HEK293T (cell line): Measurements from ENCODE around the gene NFATC1.
"Not testable (repeated sequence)": the region's sequence is repeated elsewhere in the genome, so short reads cannot be mapped to it uniquely, and the experiment has no call there.

ENCODE experiments used
- CTCF ChIA-PET: fragments of 350-600 bp; formaldehyde crosslinking; extraction: SDS; loops from one replicate; lab custom pipeline; 2021; ENCODE audit warnings: antibody characterized with exemption, inconsistent platforms; lab: Yijun Ruan, JAX
- POLR2A ChIA-PET: fragments of 350-600 bp; formaldehyde crosslinking; extraction: SDS; loops from one replicate; lab custom pipeline; 2020; ENCODE audit warnings: antibody characterized with exemption, inconsistent platforms; lab: Yijun Ruan, JAX
- DNase-seq: peaks from one replicate; pipeline ENCODE4 v3.0.0; 2012; ENCODE audit warnings: mixed read lengths; ENCODE audit errors: extremely low spot score
- ARNT ChIP-seq: fragments of 450-650 bp; IDR thresholded peaks from 2 replicates; pipeline ENCODE4 v1.6.1; 2017; ENCODE audit warnings: mild to moderate bottlenecking
- BHLHE40 ChIP-seq: fragments of 450-650 bp; IDR thresholded peaks from 2 replicates; pipeline ENCODE4 v1.6.1; 2016; ENCODE audit warnings: mild to moderate bottlenecking, moderate library complexity, borderline replicate concordance
- CTBP1 ChIP-seq: fragments of 450-650 bp; IDR thresholded peaks from 2 replicates; pipeline ENCODE4 v1.6.1; 2016; ENCODE audit warnings: borderline replicate concordance
- ELF4 ChIP-seq: fragments of 450-650 bp; IDR thresholded peaks from 2 replicates; pipeline ENCODE4 v1.6.1; 2017; ENCODE audit warnings: antibody characterized with exemption
- FOXA1 ChIP-seq: fragments of 450-650 bp; IDR thresholded peaks from 2 replicates; pipeline ENCODE4 v1.6.1; 2016; ENCODE audit warnings: mild to moderate bottlenecking
- FOXK2 ChIP-seq: fragments of 450-650 bp; IDR thresholded peaks from 2 replicates; pipeline ENCODE4 v1.6.1; 2016; ENCODE audit warnings: mild to moderate bottlenecking
- FOXM1 ChIP-seq: fragments of 450-650 bp; IDR thresholded peaks from 2 replicates; pipeline ENCODE4 v1.6.1; 2017; ENCODE audit warnings: mild to moderate bottlenecking, borderline replicate concordance
- HDGF ChIP-seq: fragments of 450-650 bp; IDR thresholded peaks from 2 replicates; pipeline ENCODE4 v1.6.1; 2017; ENCODE audit warnings: antibody characterized with exemption, borderline replicate concordance
- L3MBTL2 ChIP-seq: fragments of 450-650 bp; conservative IDR thresholded peaks from 2 replicates; pipeline ENCODE4 v1.6.1; 2016; ENCODE audit warnings: mild to moderate bottlenecking
- LEF1 ChIP-seq: fragments of 450-650 bp; IDR thresholded peaks from 2 replicates; pipeline ENCODE4 v1.6.1; 2017; ENCODE audit warnings: mild to moderate bottlenecking, borderline replicate concordance
- NFRKB ChIP-seq: fragments of 450-650 bp; IDR thresholded peaks from 2 replicates; pipeline ENCODE4 v1.6.1; 2016; ENCODE audit warnings: mild to moderate bottlenecking, moderate library complexity
- SP1 ChIP-seq: fragments of 450-650 bp; IDR thresholded peaks from 2 replicates; pipeline ENCODE4 v1.6.1; 2017
- SUZ12 ChIP-seq: fragments of 450-650 bp; IDR thresholded peaks from 2 replicates; pipeline ENCODE4 v1.6.1; 2016; ENCODE audit warnings: mild to moderate bottlenecking
- TARDBP ChIP-seq: fragments of 450-650 bp; IDR thresholded peaks from 2 replicates; pipeline ENCODE4 v1.6.1; 2016
- ZNF384 ChIP-seq: fragments of 450-650 bp; IDR thresholded peaks from 2 replicates; pipeline ENCODE4 v1.6.1; 2016
- TF ChIP-seq, protein P1 (sequence below): fragments of 450-650 bp; IDR thresholded peaks from 2 replicates; pipeline ENCODE4 v1.6.1; 2016

NFATC1 gene

GRCh38 chr18:79373736-79374135 lies 22.0 kb upstream of the NFATC1 start:
- ChIA-PET POLR2A (no interaction called here), CTCF (no interaction called here)
- DNase-seq: no peak
- no peak for TF ChIP-seq FOXM1

DNA sequence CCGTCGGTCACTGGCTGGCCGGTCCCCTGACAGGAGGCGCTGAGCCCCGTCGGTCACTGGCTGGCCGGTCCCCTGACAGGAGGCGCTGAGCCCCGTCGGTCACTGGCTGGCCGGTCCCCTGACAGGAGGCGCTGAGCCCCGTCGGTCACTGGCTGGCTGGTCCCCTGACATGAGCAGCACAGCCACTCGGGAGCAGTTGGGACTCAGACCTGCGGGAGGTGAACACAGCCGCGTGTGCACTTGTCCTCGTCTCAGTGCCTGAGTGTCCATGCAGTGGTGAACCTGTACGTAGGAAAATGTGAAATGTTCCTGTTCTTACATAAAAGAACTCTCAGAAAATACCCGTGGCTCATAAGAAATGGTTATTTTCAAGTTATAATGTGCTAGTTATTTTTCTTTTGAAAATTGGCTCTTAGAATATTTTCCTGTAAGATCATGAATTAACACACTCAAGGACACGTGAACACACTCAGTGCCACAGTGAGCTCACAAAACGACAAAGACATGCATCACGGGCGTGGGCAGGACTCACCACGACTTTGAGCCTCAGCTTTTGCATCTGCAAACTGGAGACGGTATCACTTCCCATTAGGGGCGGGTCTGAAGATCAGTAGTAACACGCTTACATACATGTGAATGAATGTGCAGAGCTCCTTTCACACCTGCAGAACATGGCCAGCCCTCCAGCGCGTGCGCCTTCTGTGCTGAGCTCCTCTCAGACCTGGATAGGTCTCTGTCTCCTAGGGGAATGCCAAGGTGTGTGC lies 21.1 kb upstream of the NFATC1 start:
- POLR2A ChIA-PET: no interaction called here
- no peak for DNase-seq

DNA sequence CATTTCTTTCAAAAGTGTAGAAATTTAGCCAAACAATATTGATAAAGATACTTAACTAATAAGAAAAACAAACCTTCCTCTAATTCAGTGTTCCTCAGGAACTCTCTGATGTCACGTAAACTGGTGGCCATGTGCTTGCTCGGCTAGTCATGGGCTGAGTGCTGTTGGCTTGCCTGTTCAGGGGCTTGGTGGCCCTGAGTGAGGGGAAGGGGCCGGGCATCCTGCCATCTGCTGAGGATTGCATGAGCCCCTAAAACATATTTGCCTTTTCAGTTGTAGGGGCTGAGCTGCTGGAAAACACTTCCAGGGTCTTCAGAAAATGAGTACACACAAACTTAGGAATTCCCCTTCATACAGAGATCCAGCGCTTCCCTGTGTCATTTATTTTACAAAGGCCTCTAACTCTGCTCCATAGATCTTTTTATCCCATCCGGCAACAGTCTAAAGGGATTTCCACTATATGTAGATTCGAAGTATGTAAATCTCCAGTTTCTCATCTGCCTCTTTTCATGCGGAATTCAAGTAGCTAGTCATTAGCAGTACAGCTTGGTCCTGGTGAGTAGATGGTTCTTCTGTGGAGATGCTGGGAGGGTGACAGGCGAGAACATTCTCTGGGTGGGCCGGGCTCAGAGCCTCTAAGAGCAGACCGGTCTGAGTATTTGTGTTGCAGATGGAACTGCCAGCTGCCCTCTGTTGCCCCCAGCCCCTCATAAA lies 20.1 kb upstream of the NFATC1 start:
- TF ChIP-seq ELF4: no peak
- no peak for TF ChIP-seq TARDBP
- no peak for TF ChIP-seq FOXM1
- no peak for TF ChIP-seq SP1
- no peak for TF ChIP-seq FOXK2
- no peak for TF ChIP-seq LEF1
- TF ChIP-seq CTBP1: no peak
- no peak for TF ChIP-seq ZNF384
- no peak for TF ChIP-seq BHLHE40
- no peak for TF ChIP-seq SUZ12
- TF ChIP-seq FOXA1: no peak
- no peak for TF ChIP-seq ARNT
- CTCF ChIA-PET: no interaction called here
- POLR2A ChIA-PET: no interaction called here
- DNase-seq: no peak

More for the DNA sequence above, 21.1 kb upstream of the NFATC1 start:
- CTCF ChIA-PET: no interaction called here
- TF ChIP-seq NFRKB (no peak), ELF4 (no peak), FOXM1 (no peak), SUZ12 (no peak), ARNT (no peak), FOXA1 (no peak), BHLHE40 (no peak), ZNF384 (no peak)
- TF ChIP-seq, protein P1, sequence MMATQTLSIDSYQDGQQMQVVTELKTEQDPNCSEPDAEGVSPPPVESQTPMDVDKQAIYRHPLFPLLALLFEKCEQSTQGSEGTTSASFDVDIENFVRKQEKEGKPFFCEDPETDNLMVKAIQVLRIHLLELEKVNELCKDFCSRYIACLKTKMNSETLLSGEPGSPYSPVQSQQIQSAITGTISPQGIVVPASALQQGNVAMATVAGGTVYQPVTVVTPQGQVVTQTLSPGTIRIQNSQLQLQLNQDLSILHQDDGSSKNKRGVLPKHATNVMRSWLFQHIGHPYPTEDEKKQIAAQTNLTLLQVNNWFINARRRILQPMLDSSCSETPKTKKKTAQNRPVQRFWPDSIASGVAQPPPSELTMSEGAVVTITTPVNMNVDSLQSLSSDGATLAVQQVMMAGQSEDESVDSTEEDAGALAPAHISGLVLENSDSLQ: no peak

- DNase-seq, CTCF ChIA-PET, POLR2A ChIA-PET: not testable (repeated sequence)
These were observed 19.1 kb upstream of the NFATC1 start for GRCh38 chr18:79376661-79377060.

GRCh38 chr18:79377187-79377891 lies 18.4 kb upstream of the NFATC1 start:
- ChIA-PET POLR2A (no interaction called here), CTCF (no interaction called here)
- no peak for DNase-seq
- TF ChIP-seq L3MBTL2: no peak
- no peak for TF ChIP-seq ZNF384

GRCh38 chr18:79378536-79379250 lies 17.0 kb upstream of the NFATC1 start:
- peak; percentile 75 for DNase-seq
- TF ChIP-seq BHLHE40: no peak
- CTCF ChIA-PET: interaction anchor here (0.6 to 1.3 kb wide), 5 partner anchors 18 to 770 kb away, joined by 3 read pairs; no protein-coding TSS in a partner anchor
- POLR2A ChIA-PET: no interaction called here

DNA sequence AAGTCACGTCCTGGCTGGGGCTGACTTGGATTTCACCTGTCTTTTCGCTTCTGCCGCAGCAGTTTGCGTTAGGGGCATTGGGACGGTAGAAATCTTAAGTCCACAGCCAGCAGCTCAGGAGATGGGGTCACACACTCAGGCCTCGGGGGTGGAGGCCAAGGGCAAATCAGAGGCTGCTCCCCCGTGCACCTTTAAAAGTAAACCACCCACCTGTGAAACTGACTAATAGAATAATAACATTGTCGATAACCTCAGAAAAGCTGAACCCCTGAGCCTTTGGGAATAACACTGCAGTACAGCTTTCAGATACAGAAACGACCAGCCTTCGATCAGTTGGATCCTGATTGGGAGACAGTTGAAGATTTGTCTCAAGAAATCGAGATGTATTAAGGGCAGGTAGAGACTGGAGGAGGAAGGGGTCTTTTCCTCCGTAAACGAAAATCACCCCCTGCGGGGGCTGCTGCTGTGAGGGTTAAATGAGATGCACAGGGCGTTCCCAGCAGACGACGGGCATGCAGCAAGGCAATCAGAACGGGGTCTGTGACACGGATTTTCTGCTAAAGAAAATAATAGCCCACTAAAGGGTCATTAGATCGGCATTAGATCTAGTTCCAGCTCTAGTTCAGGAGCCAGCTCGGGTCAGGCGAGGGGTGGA lies 16.4 kb upstream of the NFATC1 start:
- no peak for TF ChIP-seq SUZ12
- TF ChIP-seq L3MBTL2: no peak
- TF ChIP-seq TARDBP: no peak
- no peak for TF ChIP-seq HDGF
- TF ChIP-seq, protein P1: no peak
- TF ChIP-seq ELF4: no peak
- no peak for TF ChIP-seq CTBP1
- no peak for TF ChIP-seq ZNF384
- ChIA-PET CTCF (interaction anchor here (0.6 to 1.3 kb wide), 3 partner anchors 17 to 770 kb away, joined by 3 read pairs; no protein-coding TSS in a partner anchor), POLR2A (no interaction called here)
- no peak for DNase-seq
